ENCODE measurements around the gene PLCB4.

The PLCB4 gene

DNA sequence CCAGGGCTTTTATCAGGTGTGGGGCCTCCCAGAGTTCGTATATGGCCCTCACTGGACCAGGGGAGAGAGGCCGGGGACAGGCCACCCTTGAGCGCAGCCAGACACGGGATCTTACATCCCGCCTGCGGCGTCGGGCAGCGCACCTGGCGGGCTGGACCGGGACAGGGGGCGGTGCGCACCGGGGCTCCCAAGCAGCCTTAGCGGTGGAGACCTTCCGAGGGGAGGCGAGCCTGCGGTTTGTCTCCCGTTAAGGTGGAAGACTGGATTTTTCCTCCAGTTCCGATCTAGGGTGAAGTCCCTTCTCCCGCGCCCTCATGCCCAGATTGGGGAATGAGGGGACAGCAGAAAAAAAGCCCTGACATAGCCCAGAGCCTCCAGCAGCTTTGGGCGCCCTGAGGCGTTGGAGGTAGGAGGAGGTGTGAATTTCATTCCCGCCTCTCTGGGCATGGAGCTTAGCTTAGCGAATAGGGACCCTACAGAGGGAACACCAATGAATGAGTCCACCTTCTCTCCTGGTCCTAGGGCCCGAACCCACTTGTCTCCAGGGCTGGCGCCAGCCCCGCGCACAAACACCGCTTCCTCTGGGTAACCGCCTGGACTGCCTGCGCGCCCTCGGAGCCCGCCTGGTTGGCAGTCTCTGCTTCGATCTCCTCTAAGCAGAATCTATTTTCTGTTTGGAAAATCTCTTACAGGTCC lies 438.8 kb downstream of the PLCB4 start:
- DNase-seq: no peak

DNA sequence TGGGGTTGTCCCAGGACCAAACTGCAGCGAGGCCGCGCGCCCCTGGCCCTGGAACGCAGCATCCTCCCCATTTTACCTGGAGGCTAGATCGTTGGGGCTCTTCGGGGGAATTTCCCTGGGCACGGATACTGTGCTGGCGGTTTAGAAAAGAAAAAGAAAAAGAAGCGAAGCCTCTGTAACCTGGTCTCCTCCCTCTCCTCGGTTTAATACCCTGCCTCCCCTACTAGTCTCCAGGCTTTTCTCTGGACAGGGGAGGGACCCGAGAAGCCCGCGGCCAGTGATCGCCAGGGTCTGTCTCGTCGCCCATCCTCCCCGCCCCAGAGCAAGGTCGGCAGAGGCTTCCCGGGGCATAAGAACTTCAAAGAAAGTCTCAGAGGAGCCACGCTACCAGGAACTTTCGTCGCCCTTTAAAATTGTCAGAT lies 439.4 kb downstream of the PLCB4 start:
- DNase-seq: no peak

DNA sequence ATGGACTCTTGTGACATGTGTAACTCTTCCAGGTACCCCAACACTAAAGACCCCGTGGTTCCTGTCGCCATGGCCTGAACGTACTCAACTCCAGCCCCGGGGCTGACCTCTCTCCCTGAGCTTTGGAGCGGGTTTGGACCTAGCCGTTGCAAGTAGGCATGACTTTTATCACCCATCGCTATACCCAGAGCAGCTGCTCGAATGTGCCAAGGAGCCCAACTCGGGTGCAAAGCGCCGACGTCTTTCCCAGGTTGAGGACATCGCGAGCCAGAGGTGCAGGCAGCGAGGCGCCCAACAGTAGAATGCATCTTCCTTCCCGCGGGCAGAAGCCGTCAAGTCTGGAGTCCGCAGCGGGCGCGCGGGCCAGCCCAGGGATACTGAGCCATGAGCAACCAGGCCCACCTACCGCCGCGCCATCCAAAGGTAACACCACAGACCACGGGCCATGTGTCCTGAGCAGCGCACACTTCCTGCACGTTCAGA lies 439.9 kb downstream of the PLCB4 start:
- DNase-seq: no peak

DNA sequence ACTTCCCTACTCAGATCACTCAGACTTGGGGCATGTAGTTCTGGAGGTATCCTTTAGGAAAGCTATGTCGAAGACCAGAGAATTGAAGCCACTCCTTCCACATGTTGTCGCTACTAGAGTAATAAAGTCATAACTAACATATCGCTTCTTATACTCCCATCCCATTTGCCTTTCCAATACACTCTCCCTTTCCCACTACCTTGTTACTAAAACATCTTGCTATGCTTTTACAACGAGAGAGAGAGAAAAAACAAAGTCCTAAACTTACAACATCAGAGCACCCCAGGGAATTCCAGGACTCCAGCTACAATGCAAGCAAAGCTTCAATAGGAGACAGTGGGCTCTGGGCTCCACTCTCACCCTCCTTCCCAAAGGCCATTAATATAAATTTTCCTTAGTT lies 440.4 kb downstream of the PLCB4 start:
- no peak for DNase-seq

DNA sequence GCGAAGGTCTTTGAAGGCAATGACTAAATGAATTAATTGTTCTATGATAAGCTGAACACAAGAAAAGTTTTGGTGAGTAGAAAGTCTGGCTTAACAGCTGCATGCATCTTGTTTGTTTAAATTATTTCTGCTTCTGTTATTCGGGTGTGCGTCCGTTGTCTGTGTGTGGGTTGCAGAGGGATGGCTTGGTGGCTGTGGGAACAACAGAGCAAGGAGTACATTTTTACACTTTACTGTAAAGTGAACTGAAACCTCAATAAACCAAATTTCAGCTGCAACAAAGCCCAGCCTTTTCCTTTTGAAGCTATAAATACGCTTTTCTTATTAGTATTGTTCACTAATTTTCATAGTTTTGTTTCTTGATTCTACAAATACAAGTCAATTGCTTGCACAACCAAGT lies 442.0 kb downstream of the PLCB4 start:
- DNase-seq: no peak

DNA sequence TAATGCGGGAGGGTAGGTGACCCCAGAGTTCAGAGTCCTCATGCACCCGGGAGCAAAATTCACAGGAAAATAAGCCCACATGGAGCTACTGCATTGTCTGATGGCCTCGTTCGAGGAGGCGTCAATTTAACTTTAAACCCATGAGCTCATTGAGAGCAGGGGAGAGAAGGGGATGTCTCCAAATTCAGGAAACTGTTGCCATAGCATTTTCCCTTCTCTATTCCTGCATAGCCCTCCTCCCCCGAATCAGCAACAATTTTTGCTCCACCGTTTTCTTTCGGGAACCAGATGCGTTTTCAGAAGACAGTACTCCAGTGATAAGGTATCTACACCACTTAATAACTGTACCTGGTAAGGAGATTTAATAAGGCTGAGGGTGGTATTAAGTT lies 445.2 kb downstream of the PLCB4 start:
- peak in 2 of 3 experiments; percentile 64 to 75 for DNase-seq

DNA sequence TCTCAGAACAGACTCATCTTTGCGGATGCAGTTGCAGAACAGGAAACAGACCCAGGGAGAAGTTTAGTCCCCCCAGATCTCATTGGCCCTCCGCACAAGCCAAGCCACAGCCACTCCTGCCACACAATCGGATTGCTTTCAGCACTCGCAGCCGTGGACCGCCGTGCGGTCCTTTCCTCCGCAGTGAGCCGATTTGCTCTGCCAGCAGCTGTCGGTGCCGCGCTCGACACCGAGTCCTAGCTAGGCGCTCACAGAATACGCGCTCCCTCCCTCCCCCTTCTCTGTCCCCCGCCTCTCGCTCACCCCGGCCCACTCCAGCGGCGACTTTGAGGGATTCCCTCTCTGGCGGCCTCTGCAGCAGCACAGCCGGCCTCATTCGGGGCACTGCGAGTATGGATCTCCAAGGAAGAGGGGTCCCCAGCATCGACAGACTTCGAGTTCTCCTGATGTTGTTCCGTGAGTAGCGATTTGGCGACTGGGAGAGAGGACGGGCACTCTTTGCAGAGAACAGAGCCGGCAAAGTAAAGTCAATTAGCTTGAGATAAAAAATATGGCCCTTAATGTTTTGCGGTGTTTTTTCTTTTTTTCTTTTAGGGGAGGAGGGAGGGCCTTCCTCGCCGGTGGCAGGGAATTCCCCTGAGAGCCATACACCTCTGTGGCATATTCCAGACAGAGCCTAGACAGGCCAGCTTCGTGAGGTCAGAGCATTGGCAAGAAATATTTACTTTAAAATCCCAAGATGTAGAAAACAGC lies 445.8 kb downstream of the PLCB4 start, which contains the start of gene LAMP5:
Gene LAMP5, plus strand, starts transcription at position 130 of the 753 bp plus-strand sequence. Its CDS starts 263 bp downstream, at position 393.
- DNase-seq: peak; percentile 24 to 81 (median 73)

DNA sequence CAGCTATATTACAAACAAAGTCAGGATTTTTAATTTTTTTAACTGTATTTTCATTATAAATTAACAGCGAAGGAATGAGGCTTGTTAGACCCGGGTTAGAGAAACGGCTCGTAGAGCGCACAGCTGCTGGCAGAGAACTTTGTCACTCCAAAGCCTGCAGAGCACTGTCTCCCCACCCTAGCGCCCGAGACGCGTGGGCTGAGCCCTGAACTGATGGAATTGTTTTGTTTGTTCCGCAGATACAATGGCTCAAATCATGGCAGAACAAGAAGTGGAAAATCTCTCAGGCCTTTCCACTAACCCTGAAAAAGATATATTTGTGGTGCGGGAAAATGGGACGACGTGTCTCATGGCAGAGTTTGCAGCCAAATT lies 446.3 kb downstream of the PLCB4 start:
- DNase-seq: no peak

DNA sequence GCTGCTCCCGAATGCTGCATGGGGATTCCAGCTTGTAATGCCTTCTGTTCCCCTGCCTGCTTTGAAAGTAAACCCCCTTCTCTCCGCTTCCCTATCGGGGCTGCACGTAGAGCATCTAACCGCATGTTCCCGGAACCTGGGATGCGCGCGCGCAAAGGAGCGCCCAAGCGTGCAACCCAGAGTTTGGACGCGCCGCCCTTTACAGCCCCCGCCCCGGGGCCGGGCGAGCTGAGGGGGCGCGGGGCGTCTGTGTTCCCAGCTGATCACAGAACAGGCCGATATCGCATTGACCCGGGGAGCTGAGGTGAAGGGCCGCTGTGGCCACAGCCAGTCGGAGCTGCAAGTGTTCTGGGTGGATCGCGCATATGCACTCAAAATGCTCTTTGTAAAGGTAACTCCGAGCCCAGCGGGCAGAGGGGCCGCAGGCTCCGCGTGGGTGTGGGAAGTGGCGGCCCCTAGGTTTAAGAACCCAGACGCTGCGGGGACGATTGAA lies 446.9 kb downstream of the PLCB4 start:
- DNase-seq: no peak

DNA sequence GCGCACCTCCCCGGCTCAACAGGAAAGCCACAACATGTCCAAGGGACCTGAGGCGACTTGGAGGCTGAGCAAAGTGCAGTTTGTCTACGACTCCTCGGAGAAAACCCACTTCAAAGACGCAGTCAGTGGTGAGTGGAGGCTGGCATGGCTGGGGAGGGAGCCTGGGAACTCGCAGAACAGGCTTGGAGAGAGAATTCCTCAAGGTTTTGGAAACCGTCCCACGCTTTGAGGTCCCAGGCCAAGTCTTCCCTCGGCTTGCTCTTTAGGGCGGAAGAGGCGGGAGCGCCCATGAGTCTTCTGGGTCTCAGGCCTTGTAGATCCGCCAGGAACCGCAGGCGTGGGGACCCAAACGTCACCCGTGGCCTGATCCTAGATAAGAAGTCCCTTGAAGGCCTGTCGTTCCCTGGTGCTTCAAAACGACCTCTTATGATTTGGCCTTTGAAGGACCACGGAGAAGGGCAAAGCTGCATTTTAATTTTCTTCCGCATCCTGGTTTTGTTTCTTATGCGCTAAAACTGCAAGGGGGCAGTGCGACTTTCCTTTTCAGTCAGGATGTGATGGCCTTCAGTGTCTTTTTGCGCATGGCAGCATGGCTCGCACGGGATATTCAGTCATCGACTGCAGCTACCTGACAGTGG lies 447.5 kb downstream of the PLCB4 start:
- DNase-seq: no peak

DNA sequence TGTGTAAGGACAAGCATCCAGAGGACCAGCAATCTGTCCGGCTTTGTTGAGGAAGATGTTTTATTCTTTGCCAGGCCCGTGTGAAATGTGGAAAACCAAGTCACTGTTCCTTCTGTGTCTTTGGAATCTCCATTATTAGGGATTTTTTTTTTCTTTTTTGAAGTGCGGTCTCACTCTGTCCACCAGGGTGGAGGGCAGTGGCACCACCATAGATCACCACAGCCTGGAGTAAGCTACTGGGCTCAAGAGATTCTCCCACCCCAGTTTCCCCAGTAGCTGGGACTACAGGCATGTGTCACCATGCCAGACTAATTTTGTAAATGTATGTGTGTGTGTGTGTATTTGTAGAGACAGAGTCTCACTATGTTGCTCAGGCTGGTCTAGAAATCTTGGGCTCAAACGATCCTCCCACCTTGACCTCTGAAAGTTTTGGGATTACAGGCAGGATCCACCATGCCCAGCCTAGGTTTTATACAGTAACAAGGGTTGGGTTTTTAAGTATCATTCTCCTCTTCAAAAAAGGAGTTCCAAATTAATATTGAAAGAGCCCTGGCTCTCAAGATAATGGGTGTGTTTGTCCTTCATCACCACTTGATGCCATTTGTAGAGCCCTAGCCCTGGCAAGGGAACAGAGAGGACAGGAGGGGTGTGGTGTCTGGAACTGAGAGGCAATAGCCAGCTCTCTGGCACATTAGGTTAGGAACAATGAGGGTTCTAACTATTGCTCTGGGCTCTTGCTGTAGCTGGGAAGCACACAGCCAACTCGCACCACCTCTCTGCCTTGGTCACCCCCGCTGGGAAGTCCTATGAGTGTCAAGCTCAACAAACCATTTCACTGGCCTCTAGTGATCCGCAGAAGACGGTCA lies 448.6 kb downstream of the PLCB4 start:
- peak in 2 of 3 experiments; percentile 8 to 14 for DNase-seq

DNA sequence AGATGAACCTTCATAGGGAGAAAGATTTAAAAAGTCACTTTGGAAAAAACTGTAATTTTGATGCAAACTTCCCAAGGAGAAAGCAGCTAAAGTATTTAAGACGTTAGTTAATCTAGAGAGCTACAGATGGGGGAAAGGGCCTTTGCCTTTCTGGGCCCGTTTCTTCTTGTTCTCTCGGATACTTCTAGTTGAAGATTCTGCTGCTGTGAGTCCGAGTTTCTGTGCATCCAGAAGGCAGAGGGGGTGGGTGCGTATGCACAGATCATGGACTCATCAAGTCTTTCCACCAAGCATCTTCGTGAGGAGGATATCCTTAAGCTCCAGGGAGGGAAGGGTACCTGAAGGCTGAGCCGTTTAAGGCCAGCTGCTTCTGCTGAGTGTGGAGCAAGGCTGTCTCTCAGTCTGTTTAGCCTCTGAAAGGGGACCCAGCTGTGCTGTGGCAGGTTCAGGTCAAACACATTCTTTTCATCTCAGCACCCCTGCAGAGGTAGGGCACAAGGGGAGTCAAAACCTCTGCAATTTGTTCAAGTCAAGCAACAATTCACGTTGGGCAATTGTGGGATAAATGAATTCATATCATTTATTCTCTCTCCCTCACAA lies 449.8 kb downstream of the PLCB4 start:
- peak in 2 of 3 experiments; percentile 62 to 86 for DNase-seq

DNA sequence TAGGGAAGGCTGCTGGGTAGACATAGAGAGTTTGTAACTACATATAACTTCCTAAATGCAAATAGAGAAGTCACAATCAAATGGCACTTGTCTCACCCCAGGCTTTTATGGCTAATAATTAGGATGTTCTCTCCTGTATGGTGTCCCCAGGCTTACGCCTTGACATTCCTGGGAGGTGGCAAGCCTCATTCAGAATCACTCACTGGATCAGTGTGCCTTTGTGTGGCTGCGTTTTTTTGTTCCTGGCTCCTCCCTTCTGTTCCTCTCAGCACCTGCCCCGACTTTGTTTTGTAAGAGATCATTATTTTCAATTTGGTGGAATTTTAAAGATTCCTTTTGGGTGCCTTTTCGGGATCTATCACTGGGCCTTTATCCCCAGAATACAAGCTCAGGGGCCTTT lies 451.2 kb downstream of the PLCB4 start:
- peak in 2 of 3 experiments; percentile 16 to 69 for DNase-seq

DNA sequence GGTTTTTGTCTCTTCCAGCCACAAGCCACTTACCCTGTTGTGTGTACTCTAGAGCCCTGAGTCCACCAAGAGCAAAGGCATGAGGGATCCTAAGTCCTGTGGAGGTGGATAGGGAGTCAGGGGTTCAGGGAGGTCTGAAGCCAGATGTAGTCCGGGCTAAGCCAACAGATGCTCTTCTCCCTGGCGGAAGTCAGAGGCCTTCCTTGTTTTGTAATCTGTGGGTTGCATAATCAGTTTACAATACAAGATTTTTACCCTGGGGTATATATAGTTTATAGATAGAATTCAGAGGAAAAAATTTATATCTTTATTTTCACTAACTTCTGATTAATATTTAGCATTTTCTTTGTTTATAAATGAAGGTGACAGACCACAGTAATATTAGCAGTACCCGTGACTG lies 454.7 kb downstream of the PLCB4 start:
- DNase-seq: no peak

Measured in NCI-H1417 (cell line).